Esophagus (tissue), 2 donors: Measurements from ENCODE around the gene FMN2. TPM values are rescaled to one million over a fixed set of nuclear protein-coding genes. Genes with fewer than 3 reads are reported as not detected.
"Not testable (repeated sequence)": the region's sequence is repeated elsewhere in the genome, so short reads cannot be mapped to it uniquely, and the experiment has no call there.

Source experiments
- H3K27ac ChIP-seq, 2 donors: one replicate each; pipeline ENCODE4 v1.5.1; 2013; ENCODE audit warnings: low read depth in 2 of 2, mild to moderate bottlenecking in 2 of 2, inconsistent platforms in 1 of 2, low read length in 1 of 2, moderate library complexity in 1 of 2
- H3K27me3 ChIP-seq, 2 donors: one replicate each; pipeline ENCODE4 v1.6.1; 2013; ENCODE audit warnings: low read length in 2 of 2, control low read depth in 1 of 2, mild to moderate bottlenecking in 1 of 2; ENCODE audit not compliant: insufficient read depth in 2 of 2, control insufficient read depth in 1 of 2
- H3K36me3 ChIP-seq, 2 donors: one replicate each; pipeline ENCODE4 v1.6.1; 2013; ENCODE audit warnings: low read length in 1 of 2; ENCODE audit not compliant: control insufficient read depth in 2 of 2, insufficient read depth in 2 of 2
- H3K4me1 ChIP-seq, 2 donors: one replicate each; pipeline ENCODE4 v1.6.1; 2013; ENCODE audit warnings: low read length in 1 of 2; ENCODE audit not compliant: control insufficient read depth in 2 of 2, insufficient read depth in 2 of 2
- H3K4me3 ChIP-seq, 2 donors: one replicate each; pipeline ENCODE4 v1.5.1; 2013; ENCODE audit warnings: low read length in 2 of 2, mild to moderate bottlenecking in 2 of 2, low read depth in 1 of 2, moderate library complexity in 1 of 2
- H3K9me3 ChIP-seq, 2 donors: one replicate each; pipeline ENCODE4 v1.6.1; 2013; ENCODE audit warnings: mild to moderate bottlenecking in 2 of 2, low read depth in 1 of 2, low read length in 1 of 2, moderate library complexity in 1 of 2; ENCODE audit not compliant: control insufficient read depth in 2 of 2, insufficient read depth in 1 of 2
- WGBS, 2 donors: extraction: QIAGEN DNeasy Blood & Tissue Kit; methylation state at CpG; one replicate each; pipeline ENCODE4 v1.1.7; 2013; 5-methylcytosine and 5-hydroxymethylcytosine counted together
- polyA plus RNA-seq, 2 donors: library from polyadenylated mRNA; stranded (reverse); fragments of 200-250 nt; gene quantifications; one replicate each; pipeline ENCODE4 v1.2.3, GENCODE V29; 2013
- donor health status: healthy with polysubstance abuse.
- donor health status: Bipolar disorder and iron deficiency.

Gene FMN2
- polyA plus RNA-seq, 2 donors: 0.11 to 0.16 TPM

GRCh38 chr1:240247899-240248298 is 156.2 kb downstream of the FMN2 start:
- H3K27me3 ChIP-seq: no peaks in the 10 kb centered on the region
- H3K27ac ChIP-seq: no peak overlapping the region
- 48 to 59% methylated on average over 3 of the region's 3 CpGs for WGBS, 2 donors
- no peak overlapping the region for H3K4me3 ChIP-seq
- H3K4me1 ChIP-seq: no peaks in the 10 kb centered on the region
- no peaks in the 10 kb centered on the region for H3K36me3 ChIP-seq
- no peaks in the 10 kb centered on the region for H3K9me3 ChIP-seq

- H3K9me3 ChIP-seq: peaks cover 0 to 11% of the 10 kb centered on the region in 2 donors
- H3K27me3 ChIP-seq: no peaks in the 10 kb centered on the region
- 93 to 96% methylated on average over 5 of the region's 5 CpGs for WGBS, 2 donors
- H3K4me1 ChIP-seq: no peaks in the 10 kb centered on the region
- H3K36me3 ChIP-seq: no peaks in the 10 kb centered on the region
- H3K27ac ChIP-seq: no peak overlapping the region
- no peak overlapping the region for H3K4me3 ChIP-seq
Observed at GRCh38 chr1:240254006-240254405, 162.3 kb downstream of the FMN2 start.

- Histone ChIP-seq H3K4me3 (no peak overlapping the region), H3K27me3 (no peaks in the 10 kb centered on the region), H3K36me3 (no peaks in the 10 kb centered on the region), H3K27ac (no peak overlapping the region), H3K4me1 (no peaks in the 10 kb centered on the region), H3K9me3 (peaks cover 0 to 11% of the 10 kb centered on the region in 2 donors)
- 86 to 91% methylated on average over 9 to 11 of the region's 11 CpGs for WGBS, 2 donors
Observed at GRCh38 chr1:240254778-240255291, 163.2 kb downstream of the FMN2 start.

GRCh38 chr1:240255922-240256321 is 164.2 kb downstream of the FMN2 start:
- WGBS, 2 donors: 87 to 89% methylated on average over 3 of the region's 3 CpGs
- H3K4me1 ChIP-seq: no peaks in the 10 kb centered on the region
- H3K4me3 ChIP-seq: no peak overlapping the region
- no peak overlapping the region for H3K27ac ChIP-seq
- H3K36me3 ChIP-seq: no peaks in the 10 kb centered on the region
- H3K27me3 ChIP-seq: no peaks in the 10 kb centered on the region
- H3K9me3 ChIP-seq: peaks cover 0 to 11% of the 10 kb centered on the region in 2 donors

GRCh38 chr1:240256836-240257503 is 165.3 kb downstream of the FMN2 start:
- no peak overlapping the region for H3K27ac ChIP-seq

GRCh38 chr1:240258910-240259309 is 167.2 kb downstream of the FMN2 start:
- no peak overlapping the region for H3K4me3 ChIP-seq
- 75 to 80% methylated on average over 3 of the region's 3 CpGs for WGBS, 2 donors
- H3K27me3 ChIP-seq: no peaks in the 10 kb centered on the region
- H3K36me3 ChIP-seq: no peaks in the 10 kb centered on the region
- peaks cover 0 to 9% of the 10 kb centered on the region in 2 donors for H3K9me3 ChIP-seq
- H3K27ac ChIP-seq: no peak overlapping the region
- no peaks in the 10 kb centered on the region for H3K4me1 ChIP-seq

More at GRCh38 chr1:240256836-240257503, 165.3 kb downstream of the FMN2 start:
- peaks cover 0 to 11% of the 10 kb centered on the region in 2 donors for H3K9me3 ChIP-seq
- 69 to 73% methylated on average over 4 of the region's 4 CpGs for WGBS, 2 donors
- H3K36me3 ChIP-seq: no peaks in the 10 kb centered on the region
- H3K4me1 ChIP-seq: no peaks in the 10 kb centered on the region
- H3K4me3 ChIP-seq: no peak overlapping the region
- H3K27me3 ChIP-seq: no peaks in the 10 kb centered on the region

- H3K27me3 ChIP-seq, H3K9me3 ChIP-seq, H3K27ac ChIP-seq, H3K4me3 ChIP-seq, H3K4me1 ChIP-seq, H3K36me3 ChIP-seq: not testable (repeated sequence)
- WGBS, 2 donors: 74 to 75% methylated on average over 2 of the region's 2 CpGs
Observed at GRCh38 chr1:240264494-240264893, 172.8 kb downstream of the FMN2 start.

GRCh38 chr1:240271081-240271480 is 179.4 kb downstream of the FMN2 start:
- Histone ChIP-seq H3K4me1 (no peaks in the 10 kb centered on the region), H3K36me3 (no peaks in the 10 kb centered on the region), H3K27me3 (no peaks in the 10 kb centered on the region), H3K27ac (no peak overlapping the region), H3K9me3 (no peaks in the 10 kb centered on the region), H3K4me3 (no peak overlapping the region)
- 54 to 67% methylated on average over 2 of the region's 2 CpGs for WGBS, 2 donors

- Histone ChIP-seq H3K27me3 (no peaks in the 10 kb centered on the region), H3K4me1 (no peaks in the 10 kb centered on the region), H3K27ac (no peak overlapping the region), H3K9me3 (no peaks in the 10 kb centered on the region), H3K4me3 (no peak overlapping the region), H3K36me3 (no peaks in the 10 kb centered on the region)
- WGBS, 2 donors: 76 to 82% methylated on average over 5 of the region's 5 CpGs
Observed at GRCh38 chr1:240274569-240274968, 182.9 kb downstream of the FMN2 start.

GRCh38 chr1:240275219-240275618 is 183.5 kb downstream of the FMN2 start:
- not testable (repeated sequence) for H3K27me3 ChIP-seq, H3K4me1 ChIP-seq, H3K9me3 ChIP-seq, H3K4me3 ChIP-seq, H3K36me3 ChIP-seq, H3K27ac ChIP-seq
